ENCODE results near the gene SSX2IP.
"Not testable (repeated sequence)": the region's sequence is repeated elsewhere in the genome, so short reads cannot be mapped to it uniquely, and the experiment has no call there.

Gene SSX2IP

DNA sequence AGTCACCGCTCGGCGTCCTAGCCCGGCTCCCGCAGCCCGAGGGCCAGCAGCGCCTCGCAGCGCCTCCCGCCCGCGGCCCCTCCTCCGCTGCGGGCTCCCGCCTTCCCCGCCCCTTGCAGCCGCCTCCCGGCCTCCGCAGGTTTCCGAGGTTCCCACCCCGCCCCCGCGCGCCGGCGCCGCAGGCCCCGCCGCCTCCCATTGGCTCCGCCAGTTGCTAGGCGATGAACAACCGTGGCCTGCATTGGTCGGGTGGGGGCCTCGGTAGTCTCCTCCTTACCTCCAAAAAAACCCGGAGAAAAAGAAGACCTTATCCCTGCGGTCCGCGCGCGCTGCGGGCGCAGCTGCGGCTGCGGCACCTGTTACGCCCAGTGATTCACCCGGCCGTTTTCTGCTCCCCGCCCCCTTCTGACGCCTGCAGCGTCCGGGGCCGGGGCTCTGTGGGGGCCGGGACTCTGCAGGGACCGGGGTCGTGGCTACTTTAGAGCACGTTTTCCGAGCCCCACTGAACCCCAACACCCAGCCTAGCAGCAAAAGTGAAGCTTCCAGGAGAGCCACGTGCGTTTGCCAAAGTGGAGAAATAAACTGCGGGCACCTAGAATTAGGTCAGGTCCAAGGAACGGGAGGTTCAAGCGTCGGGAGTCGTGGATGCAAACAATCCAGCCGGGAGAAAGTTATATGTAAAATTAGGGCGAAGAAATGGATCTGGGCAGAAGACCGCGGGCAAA is at the start of gene SSX2IP:
SSX2IP (minus strand) TSS at position 65 of the 725 bp plus-strand sequence. CDS start 19,242 bp downstream, outside the sequence.
- DNase-seq (ENCODE audit: low spot score) = peak; percentile 94

DNA sequence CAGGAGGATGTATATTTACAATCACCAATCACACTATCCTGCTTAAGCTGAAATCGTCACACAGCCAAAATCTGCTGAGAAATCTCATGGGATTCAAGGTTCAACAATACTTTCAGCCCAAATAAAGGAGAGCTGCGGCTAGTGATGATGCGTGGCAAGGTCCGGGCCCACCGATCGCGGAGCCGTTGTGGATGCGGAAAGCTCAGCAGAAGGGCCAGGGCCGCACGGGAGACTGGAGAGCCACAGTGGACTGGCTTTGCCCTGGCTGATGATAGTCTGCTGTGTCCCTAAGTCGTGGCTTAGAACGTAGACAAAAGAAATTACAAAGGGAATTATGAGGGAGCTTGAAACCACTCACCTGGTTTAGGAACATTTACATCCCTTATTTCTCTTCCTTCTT is 48.0 kb upstream of the SSX2IP start:
- DNase-seq (ENCODE audit: low spot score) = no peak

- DNase-seq (ENCODE audit: low spot score) = no peak
Observed at GRCh38 chr1:84737590-84737989, 47.3 kb upstream of the SSX2IP start.

- no peak for DNase-seq (ENCODE audit: low spot score)
Observed at GRCh38 chr1:84736944-84737343, 46.7 kb upstream of the SSX2IP start.

GRCh38 chr1:84736445-84736844 is 46.2 kb upstream of the SSX2IP start:
- no peak for DNase-seq (ENCODE audit: low spot score)

- no peak for DNase-seq (ENCODE audit: low spot score)
Observed at GRCh38 chr1:84735483-84735882, 45.2 kb upstream of the SSX2IP start.

- no peak for DNase-seq (ENCODE audit: low spot score)
Observed at GRCh38 chr1:84732520-84732919, 42.3 kb upstream of the SSX2IP start.

DNA sequence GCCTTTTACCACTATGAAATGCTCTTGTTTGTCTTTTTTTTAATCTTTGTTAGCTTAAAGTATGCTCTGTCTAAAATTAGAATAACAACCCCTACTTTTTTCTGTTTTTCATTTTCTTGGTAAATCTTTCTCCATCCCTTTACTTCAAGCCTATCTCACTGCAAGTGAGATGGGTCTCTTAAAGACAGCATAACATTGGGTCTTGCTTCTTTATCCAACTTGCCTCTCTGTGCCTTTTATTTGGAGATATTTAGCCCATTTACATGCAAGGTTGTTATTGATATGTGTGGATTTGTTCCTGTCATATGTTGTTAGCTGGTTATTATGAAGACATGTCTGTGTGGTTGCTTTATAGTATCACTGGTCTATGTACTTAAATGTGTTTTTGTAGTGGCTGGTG is 41.3 kb upstream of the SSX2IP start:
- DNase-seq (ENCODE audit: low spot score) = no peak

DNA sequence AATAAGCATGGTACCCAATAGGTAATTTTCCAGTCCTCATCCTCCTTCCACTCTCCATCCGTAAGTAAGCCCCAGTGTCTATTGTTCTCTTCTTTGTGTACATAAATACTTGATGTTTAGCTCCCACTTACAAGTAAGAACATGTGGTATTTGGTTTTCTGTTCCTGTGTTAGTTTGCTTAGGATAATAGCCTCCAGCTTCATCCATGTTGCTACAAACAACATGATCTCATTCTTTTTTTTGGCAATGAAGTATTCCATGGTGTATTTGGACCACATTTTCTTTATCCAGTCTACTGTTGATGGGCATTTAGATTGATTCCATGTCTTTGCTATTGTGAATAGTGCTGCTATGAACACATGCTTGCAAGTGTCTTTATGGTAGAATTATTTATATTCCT is 37.5 kb upstream of the SSX2IP start:
- DNase-seq (ENCODE audit: low spot score) = not testable (repeated sequence)

- DNase-seq (ENCODE audit: low spot score) = no peak
Observed at GRCh38 chr1:84726593-84727499, 36.6 kb upstream of the SSX2IP start.

DNA sequence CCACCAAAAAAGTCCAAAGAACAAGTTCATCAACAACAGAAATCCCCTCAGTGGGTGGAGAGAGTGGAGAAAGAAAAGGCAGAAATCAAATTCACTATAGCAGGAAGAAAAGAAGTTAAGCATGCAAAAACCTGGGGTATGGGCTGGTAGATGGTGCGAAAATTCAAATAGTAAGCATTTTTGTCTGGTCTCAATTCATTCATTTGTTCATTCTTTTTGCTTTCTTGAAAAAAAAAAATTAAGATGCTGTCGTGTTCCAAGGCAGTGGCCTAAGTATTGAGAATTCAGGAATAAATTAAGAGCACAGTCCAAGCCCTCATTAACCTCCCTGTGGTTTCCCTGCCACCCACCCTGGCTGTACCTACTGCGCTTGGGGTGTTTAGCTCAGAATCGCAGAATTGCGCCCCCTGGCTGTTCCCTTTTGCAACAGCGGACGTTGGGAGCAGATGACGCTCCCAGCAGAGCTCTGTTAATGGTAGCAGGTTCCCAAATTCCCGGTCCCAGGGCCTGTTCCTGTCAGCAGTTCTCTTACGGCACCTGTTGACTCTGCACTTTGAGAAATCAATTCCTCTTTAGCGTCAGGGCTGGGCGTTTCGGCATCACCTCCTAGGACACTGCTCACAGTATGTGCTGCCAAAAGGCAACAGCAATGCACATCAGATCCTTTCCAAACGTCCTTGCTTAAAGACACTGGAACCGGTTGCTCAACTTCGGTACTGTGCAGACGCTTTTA is 34.0 kb upstream of the SSX2IP start:
- no peak for DNase-seq (ENCODE audit: low spot score)

DNA sequence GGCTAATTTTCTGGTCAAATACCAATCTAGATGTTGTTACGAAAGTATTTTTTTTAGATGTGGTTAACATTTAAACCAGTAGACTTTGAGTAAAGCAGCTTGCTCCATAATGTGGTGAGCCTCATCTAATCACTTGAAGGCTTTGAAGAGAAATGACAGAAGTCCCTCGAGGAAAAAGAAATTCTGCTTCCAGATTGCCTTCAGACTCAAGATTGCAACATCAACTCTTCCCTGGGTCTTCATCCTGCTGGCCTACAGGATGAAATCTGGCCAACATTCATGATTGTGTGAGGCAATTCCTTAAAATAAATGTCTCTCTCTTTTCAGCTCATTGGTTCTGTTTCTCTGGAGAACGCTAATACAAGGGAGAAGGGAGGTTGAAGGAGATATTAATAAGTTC is 32.5 kb upstream of the SSX2IP start:
- DNase-seq (ENCODE audit: low spot score) = no peak

DNA sequence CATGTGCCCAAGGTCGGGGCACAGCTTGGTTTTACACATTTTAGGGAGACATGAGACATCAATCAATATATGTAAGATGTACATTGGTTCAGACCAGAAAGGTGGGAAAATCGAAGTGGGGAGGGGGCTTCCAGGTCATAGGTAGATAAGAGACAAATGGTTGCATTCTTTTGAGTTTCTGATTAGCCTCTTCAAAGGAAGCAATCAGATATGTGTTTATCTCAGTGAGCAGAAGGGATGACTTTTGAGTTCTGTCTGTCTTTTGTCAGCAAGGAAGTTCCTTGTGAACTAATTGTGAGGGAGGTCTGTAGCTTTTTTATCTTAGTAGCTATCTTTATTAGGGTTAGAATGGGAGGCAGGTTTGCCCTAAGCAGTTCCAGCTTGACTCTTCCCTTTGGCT is 31.6 kb upstream of the SSX2IP start:
- DNase-seq (ENCODE audit: low spot score) = not testable (repeated sequence)

DNA sequence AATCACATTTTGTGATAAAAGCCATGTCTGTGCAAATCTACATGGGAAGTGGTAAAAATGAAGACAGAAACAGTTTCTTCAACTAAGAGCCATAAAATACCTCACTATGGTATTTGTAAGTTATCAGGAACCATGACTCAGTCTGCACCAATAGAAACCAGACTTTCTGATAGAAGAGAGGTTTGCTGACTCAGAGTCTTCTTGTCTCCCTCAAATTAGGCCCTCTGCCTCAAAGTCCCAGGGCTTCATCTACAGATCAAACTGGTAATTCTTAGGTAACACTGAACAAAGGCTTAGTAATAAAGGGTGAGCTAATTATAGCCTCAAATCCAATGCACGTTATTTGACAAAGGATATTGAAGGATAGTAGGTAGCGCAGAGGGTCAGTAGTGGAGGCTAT is 30.9 kb upstream of the SSX2IP start:
- no peak for DNase-seq (ENCODE audit: low spot score)

DNA sequence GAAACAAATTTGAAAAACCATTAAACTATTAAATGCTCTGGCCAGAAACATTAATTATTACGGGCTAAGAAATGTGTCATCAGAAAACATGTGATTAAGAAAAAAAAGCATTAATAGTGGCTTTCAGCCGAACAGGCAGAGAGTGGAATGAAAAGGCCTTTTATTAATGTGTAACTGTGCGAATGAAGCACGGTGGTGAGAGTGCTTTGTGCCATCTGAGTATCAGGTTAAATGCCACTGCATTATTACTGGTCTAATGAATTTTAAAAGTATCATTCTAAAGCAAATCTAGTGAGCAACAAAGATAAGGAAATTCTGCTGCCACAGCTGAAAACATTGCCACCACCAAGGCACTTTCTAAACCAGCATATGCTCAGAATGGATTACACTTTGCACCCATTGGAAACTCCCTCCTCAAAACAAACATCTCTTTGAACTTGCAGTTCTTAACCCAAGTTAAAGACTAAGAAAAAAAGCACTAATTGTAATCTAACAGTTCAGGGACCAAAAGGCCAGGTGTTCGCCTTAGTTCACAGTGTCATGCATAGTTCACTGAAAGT is 30.0 kb upstream of the SSX2IP start:
- DNase-seq (ENCODE audit: low spot score) = peak; percentile 64

DNA sequence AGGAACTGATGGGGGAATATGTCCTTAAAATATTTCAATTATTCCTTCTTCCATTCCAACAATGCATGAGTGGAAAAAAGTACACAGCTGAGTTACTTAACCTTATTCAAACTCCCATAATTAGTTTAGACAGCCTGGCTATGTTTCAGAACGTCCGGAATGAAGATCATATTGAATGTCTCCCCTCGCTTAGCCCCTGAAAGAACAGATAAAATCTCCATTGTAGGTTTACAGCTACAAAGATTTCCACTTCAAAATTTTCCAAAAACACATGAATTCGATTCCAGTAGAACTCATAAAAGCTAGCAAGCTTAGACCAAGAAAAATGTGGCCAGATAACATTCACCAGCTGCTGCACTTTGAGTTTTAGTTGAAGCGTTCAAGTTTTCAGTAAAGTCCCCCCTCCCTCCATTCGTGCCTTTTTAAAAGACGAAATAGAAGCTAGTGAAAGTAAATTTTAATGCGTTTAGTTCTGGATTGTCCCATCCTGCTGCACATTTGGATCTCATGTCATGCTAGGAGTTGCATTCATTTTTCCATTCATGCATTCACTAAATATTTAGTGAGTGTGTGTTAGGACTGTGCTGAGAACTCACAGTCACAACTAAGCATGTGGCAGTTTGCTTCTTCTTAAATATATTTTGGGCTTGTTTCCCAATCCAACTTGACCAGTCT is 29.4 kb upstream of the SSX2IP start:
- DNase-seq (ENCODE audit: low spot score) = no peak

- no peak for DNase-seq (ENCODE audit: low spot score)
Observed at GRCh38 chr1:84715342-84716019, 25.2 kb upstream of the SSX2IP start.

DNA sequence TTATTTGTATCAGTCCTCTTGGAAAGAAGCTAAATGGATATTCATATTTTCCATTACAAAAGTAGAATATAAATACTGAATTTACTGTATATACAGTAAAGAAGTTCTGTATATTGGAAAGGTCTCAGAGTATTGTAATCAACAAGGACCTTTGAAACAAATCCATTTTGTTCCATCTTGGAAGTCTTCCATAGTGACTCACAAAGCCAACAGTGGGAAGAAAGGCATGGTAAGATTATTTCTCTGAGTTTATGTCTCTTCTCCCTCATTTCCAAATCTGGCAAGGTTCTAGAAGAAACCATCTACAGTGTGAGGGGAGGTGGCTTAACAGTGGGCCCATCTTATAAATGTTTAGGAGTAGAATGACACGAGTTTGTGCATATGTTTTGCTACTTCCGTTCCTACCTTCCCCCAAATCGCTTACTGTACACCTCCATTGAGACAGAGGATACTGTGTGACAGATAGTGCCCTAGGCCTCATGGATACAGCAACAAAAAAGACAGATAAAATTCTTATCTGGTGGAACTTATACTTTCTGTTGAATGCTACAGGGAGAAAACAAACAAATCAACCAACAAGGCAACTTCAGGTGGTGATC is 22.1 kb upstream of the SSX2IP start:
- no peak for DNase-seq (ENCODE audit: low spot score)

- no peak for DNase-seq (ENCODE audit: low spot score)
Observed at GRCh38 chr1:84711869-84712268, 21.6 kb upstream of the SSX2IP start.

DNA sequence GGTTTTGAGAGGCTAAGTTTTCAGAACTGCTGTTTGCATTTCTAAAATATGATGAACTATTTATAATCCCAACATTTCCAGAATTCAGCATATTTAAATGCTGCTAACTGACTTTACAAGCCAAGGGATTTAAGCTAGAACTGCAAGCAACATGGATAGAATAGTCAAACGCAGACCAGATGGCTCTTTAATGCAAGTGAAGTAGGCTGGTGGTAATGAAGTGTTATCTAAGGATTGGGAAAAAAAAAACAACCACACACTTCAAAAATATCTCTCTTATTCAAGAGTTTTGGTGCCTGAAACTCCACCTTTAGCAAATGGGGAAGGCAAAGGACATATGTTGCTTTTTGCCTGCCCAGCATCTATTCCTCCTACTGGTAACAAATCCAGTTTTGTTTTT is 20.9 kb upstream of the SSX2IP start:
- DNase-seq (ENCODE audit: low spot score) = peak; percentile 35

DNA sequence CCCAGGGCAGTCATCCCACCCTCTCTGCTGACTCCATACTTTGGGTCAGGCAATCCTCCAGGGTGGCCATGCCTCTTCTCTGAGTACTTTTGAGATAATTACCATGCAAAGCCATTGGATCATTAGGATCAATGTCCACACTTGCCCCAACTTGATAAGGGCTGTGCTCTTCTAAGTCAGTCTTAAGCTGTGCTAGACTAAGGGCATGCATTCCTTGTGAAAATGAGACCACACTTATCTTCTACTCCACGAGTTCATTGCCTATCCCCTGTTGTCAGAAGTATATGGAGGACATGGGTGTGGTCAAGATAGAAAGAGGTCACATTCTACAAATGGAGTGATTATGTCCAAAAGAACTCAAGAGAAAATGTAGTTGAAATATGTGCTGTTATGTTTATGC is 18.9 kb upstream of the SSX2IP start:
- no peak for DNase-seq (ENCODE audit: low spot score)
